Endothelial cell of umbilical vein (primary cell): Measurements from ENCODE around the gene PYCR2. TPM values are rescaled to one million over a fixed set of nuclear protein-coding genes. Genes with fewer than 3 reads are reported as not detected.

Experiments used
- BruUV-seq: library from RNA; stranded (reverse); fragments of 400-500 nt; replicated peaks from 2 replicates; lab custom pipeline; 2021; lab: Mats Ljungman, UMichigan
- CTCF ChIA-PET: fragments of 300-600, 350-600 bp; sonication (Branson Sonifier 250); formaldehyde crosslinking; loops from one replicate; lab custom pipeline; 2021; ENCODE audit warnings: antibody characterized with exemption, inconsistent platforms; lab: Charles Lee
- POLR2A ChIA-PET: fragments of 300-600, 350-600 bp; sonication (Branson Sonifier 250); formaldehyde crosslinking; loops from one replicate; lab custom pipeline; 2021; ENCODE audit warnings: antibody characterized with exemption, inconsistent platforms; lab: Charles Lee
- DNase-seq: peaks from one replicate; pipeline ENCODE4 v3.0.0-alpha.2; 2011; ENCODE audit warnings: low read depth, low spot score
- FAIRE-seq: peaks from 2 replicates; lab custom pipeline; 2011; peaks lifted over from hg19 to GRCh38; lab: Jason Lieb, UNC
- H2AFZ ChIP-seq: 2 replicates; pipeline ENCODE4 v1.6.0; 2012; ENCODE audit warnings: low read depth, low read length, control low read depth, inconsistent platforms
- H3K27ac ChIP-seq: 2 replicates; pipeline ENCODE4 v1.5.1; 2011; ENCODE audit warnings: low read depth, mild to moderate bottlenecking, control low read depth, low read length, moderate library complexity; ENCODE audit not compliant: insufficient read depth
- H3K27me3 ChIP-seq, 2 experiments: 2 replicates each; pipeline versions ENCODE4 v1.6.0 to v1.6.1; 2011; ENCODE audit warnings: low read length in 2 of 2, mixed read lengths in 1 of 2; ENCODE audit not compliant: control insufficient read depth in 2 of 2, insufficient read depth in 2 of 2
- H3K36me3 ChIP-seq, 2 experiments: 2 replicates in 1 of 2; 3 replicates in 1 of 2; pipeline ENCODE4 v1.5.1; 2011; ENCODE audit warnings: low read length in 2 of 2, mild to moderate bottlenecking in 1 of 2, moderate library complexity in 1 of 2; ENCODE audit not compliant: control insufficient read depth in 2 of 2, insufficient read depth in 2 of 2; ENCODE audit errors: extremely low read depth in 1 of 2
- H3K4me1 ChIP-seq: 3 replicates; pipeline ENCODE4 v1.5.1; 2011; ENCODE audit warnings: mild to moderate bottlenecking, low read length; ENCODE audit not compliant: control insufficient read depth, insufficient read depth; ENCODE audit errors: extremely low read depth
- H3K4me2 ChIP-seq: 2 replicates; pipeline ENCODE4 v1.6.1; 2011; ENCODE audit warnings: low read length, control low read depth, mixed read lengths; ENCODE audit not compliant: insufficient read depth
- H3K4me3 ChIP-seq, 3 experiments: fragments of 200-600 bp in 1 of 3; sonication (generic), shearing (Covaris generic) in 1 of 3; replicated peaks in 1 of 3; 2 replicates each; pipeline ENCODE4 v1.5.1; 2011 to 2016; ENCODE audit warnings: control low read depth in 3 of 3, low read length in 3 of 3, mild to moderate bottlenecking in 2 of 3, inconsistent platforms in 1 of 3, low read depth in 1 of 3, moderate library complexity in 1 of 3; ENCODE audit not compliant: insufficient read depth in 1 of 3
- H3K79me2 ChIP-seq: 2 replicates; pipeline ENCODE4 v1.6.0; 2012; ENCODE audit warnings: low read length, inconsistent platforms; ENCODE audit not compliant: control insufficient read depth, insufficient read depth
- H3K9ac ChIP-seq: replicated peaks from 2 replicates; pipeline ENCODE3; 2011; ENCODE audit warnings: low read length, control low read depth; ENCODE audit not compliant: insufficient read depth; ENCODE audit errors: extremely low read depth
- H3K9me1 ChIP-seq: replicated peaks from 3 replicates; pipeline ENCODE4 v1.6.0; 2011; ENCODE audit warnings: mild to moderate bottlenecking, low read length; ENCODE audit not compliant: control insufficient read depth, insufficient read depth; ENCODE audit errors: extremely low read depth
- H3K9me3 ChIP-seq: replicated peaks from 2 replicates; pipeline ENCODE4 v1.5.1; 2012; ENCODE audit warnings: low read length, inconsistent platforms; ENCODE audit not compliant: control insufficient read depth, insufficient read depth
- H4K20me1 ChIP-seq: replicated peaks from 2 replicates; pipeline ENCODE3; 2011; ENCODE audit warnings: mild to moderate bottlenecking, low read length; ENCODE audit not compliant: control insufficient read depth, insufficient read depth; ENCODE audit errors: extremely low read depth
- CTCF ChIP-seq, 2 donors: IDR thresholded peaks; 1 replicate in 1 of 2; 2 replicates in 1 of 2; pipeline ENCODE4 v1.5.1; 2011; ENCODE audit warnings: low read length in 2 of 2, mild to moderate bottlenecking in 2 of 2, moderate library complexity in 2 of 2, control low read depth in 1 of 2, inconsistent platforms in 1 of 2, low read depth in 1 of 2; ENCODE audit not compliant: insufficient read depth in 1 of 2; ENCODE audit errors: extremely low read depth in 1 of 2
- EZH2 ChIP-seq: IDR thresholded peaks from 2 replicates; pipeline ENCODE4 v1.6.1; 2012; ENCODE audit warnings: borderline replicate concordance, low read depth, mild to moderate bottlenecking, moderate library complexity, low read length, inconsistent platforms; ENCODE audit not compliant: severe bottlenecking
- FOS ChIP-seq: IDR thresholded peaks from 2 replicates; pipeline ENCODE4 v1.6.1; 2011; ENCODE audit warnings: mild to moderate bottlenecking, low read length, moderate library complexity, borderline replicate concordance; ENCODE audit not compliant: insufficient read depth
- GATA2 ChIP-seq: IDR thresholded peaks from 2 replicates; pipeline ENCODE4 v1.7.0; 2011; ENCODE audit warnings: low read depth, mild to moderate bottlenecking, moderate library complexity, mixed read lengths, low read length; ENCODE audit not compliant: insufficient read length, insufficient read depth
- JUN ChIP-seq: IDR thresholded peaks from 2 replicates; pipeline ENCODE4 v1.6.1; 2011; ENCODE audit warnings: borderline replicate concordance, low read depth; ENCODE audit not compliant: insufficient read length, insufficient read depth
- MAX ChIP-seq: IDR thresholded peaks from 2 replicates; pipeline ENCODE4 v1.6.1; 2011; ENCODE audit not compliant: insufficient read depth, insufficient read length
- MYC ChIP-seq: IDR thresholded peaks from one replicate; pipeline ENCODE4 v1.6.1; 2011; ENCODE audit warnings: mild to moderate bottlenecking, low read depth, low read length
- POLR2A ChIP-seq: IDR thresholded peaks from 2 replicates; pipeline ENCODE4 v1.6.1; 2012; ENCODE audit warnings: low read depth, mild to moderate bottlenecking, control low read depth, low read length
- POLR2AphosphoS5 ChIP-seq: IDR thresholded peaks from 2 replicates; pipeline ENCODE4 v1.6.1; 2012; ENCODE audit warnings: low read depth, mild to moderate bottlenecking, control low read depth, low read length, moderate library complexity; ENCODE audit not compliant: insufficient read depth
- dilution Hi-C: fragments of 300-500 bp; cut with MboI; formaldehyde crosslinking; loops from one replicate; pipeline ENCODE4 v1.15.0; 2019; ENCODE audit warnings: low sequenced_read_pairs; ENCODE audit not compliant: extremely low pct_ligation_motif_present
- intact Hi-C: fragments of 100-400 bp; cut with micrococcal nuclease; formaldehyde crosslinking; loops from one replicate; pipeline ENCODE4 v1.10.0; 2022
- polyA plus RNA-seq, 4 experiments: library from polyadenylated mRNA; depleted of rRNA in 3 of 4; stranded (reverse) in 3 of 4; unstranded in 1 of 4; fragments of >200 nt; gene quantifications; 2 replicates each; pipeline versions ENCODE4 v1.2.1 to v1.2.3, GENCODE V29; 2011 to 2012; ENCODE audit warnings: missing spikeins in 1 of 4
- total RNA-seq: library from RNA; stranded (reverse); gene quantifications from 2 replicates; pipeline ENCODE4 v1.2.3, GENCODE V29; 2021

The PYCR2 gene
- total and polyA plus RNA-seq, 2 donors (not counting 3 experiments of a cell fraction or from before 2014, with no cell fraction given): 64.6 to 65.1 TPM

GRCh38 chr1:225944951-225945350, 20.9 kb upstream of the PYCR2 start:
- ChIA-PET POLR2A (no interaction called here), CTCF (interaction anchor here (1.1 to 2.3 kb wide), 9 partner anchors 9 to 502 kb away, joined by 3 to 10 read pairs (median 3); no protein-coding TSS in a partner anchor)
- Histone ChIP-seq H2AFZ (no peak overlapping the region), H3K9me3 (no peaks in the 10 kb centered on the region), H3K36me3 (no peaks in the 10 kb centered on the region), H3K27ac (no peak overlapping the region), H3K9ac (no peak overlapping the region), H3K4me1 (no peaks in the 10 kb centered on the region), H3K4me2 (no peak overlapping the region), H3K9me1 (no peaks in the 10 kb centered on the region), H3K79me2 (no peaks in the 10 kb centered on the region), H3K27me3 (peaks cover 4 to 9% of the 10 kb centered on the region in 2 experiments), H3K4me3 (no peak overlapping the region), H4K20me1 (no peaks in the 10 kb centered on the region)
- DNase-seq: no peak
- FAIRE-seq: no peak
- no TSS peak for BruUV-seq
- intact Hi-C loops (no loop called here), dilution Hi-C loops (no loop called here)
- TF ChIP-seq JUN (no peak), POLR2A (no peak), MYC (no peak), FOS (no peak), EZH2 (no peak), GATA2 (no peak), MAX (no peak), POLR2AphosphoS5 (no peak)

GRCh38 chr1:225944387-225944786, 20.3 kb upstream of the PYCR2 start:
- TF ChIP-seq POLR2A (no peak), FOS (no peak), POLR2AphosphoS5 (no peak), EZH2 (no peak), MYC (no peak), GATA2 (no peak), JUN (no peak), MAX (no peak), CTCF (IDR thresholded peaks at IDR 0.05; ENCODE audit: extremely low read depth in 1 of 2, insufficient read depth in 1 of 2, low read depth in 1 of 2, low read length in 2 of 2) (no peak)
- no peaks in the 10 kb centered on the region for H3K9me3 ChIP-seq
- no peaks in the 10 kb centered on the region for H3K36me3 ChIP-seq
- no peaks in the 10 kb centered on the region for H4K20me1 ChIP-seq
- intact Hi-C loops (no loop called here), dilution Hi-C loops (no loop called here)
- FAIRE-seq (no peak), DNase-seq (no peak)
- no peaks in the 10 kb centered on the region for H3K9me1 ChIP-seq
- H2AFZ ChIP-seq: no peak overlapping the region
- POLR2A ChIA-PET: no interaction called here
- peaks cover 4 to 9% of the 10 kb centered on the region in 2 experiments for H3K27me3 ChIP-seq
- CTCF ChIA-PET: interaction anchor here (1.2 to 2.3 kb wide), 6 partner anchors 17 to 502 kb away, joined by 3 to 10 read pairs (median 4); no protein-coding TSS in a partner anchor
- H3K27ac ChIP-seq: no peak overlapping the region
- H3K4me1 ChIP-seq: no peaks in the 10 kb centered on the region
- no peak overlapping the region for H3K4me3 ChIP-seq
- BruUV-seq: no TSS peak
- H3K9ac ChIP-seq: no peak overlapping the region
- H3K79me2 ChIP-seq: no peaks in the 10 kb centered on the region
- H3K4me2 ChIP-seq: no peak overlapping the region
